ENCODE data around the gene MAML2.

MAML2 gene

GRCh38 chr11:96098511-96099241 is 244.3 kb downstream of the MAML2 start:
- no peak for DNase-seq (ENCODE audit: low spot score)
- POLR2A ChIA-PET (ENCODE audit: low non-redundant PET), result no interaction called here
- CTCF ChIA-PET, result no interaction called here
- no peak for TF ChIP-seq CTCF (conservative IDR thresholded peaks at IDR 0.05; ENCODE audit: low read depth)
- peak overlapping the region; percentile 31; the same call in 1 of the 2 replicates for H3K27ac ChIP-seq

- DNase-seq (ENCODE audit: low spot score), result no peak
- ChIA-PET POLR2A (ENCODE audit: low non-redundant PET) (no interaction called here), CTCF (no interaction called here)
- TF ChIP-seq CTCF (conservative IDR thresholded peaks at IDR 0.05; ENCODE audit: low read depth), result no peak
- H3K27ac ChIP-seq, result no peak overlapping the region
Measured at GRCh38 chr11:96097844-96098421, 245.1 kb downstream of the MAML2 start.

- ChIA-PET CTCF (no interaction called here), POLR2A (ENCODE audit: low non-redundant PET) (no interaction called here)
Measured at GRCh38 chr11:96096360-96096759, 246.6 kb downstream of the MAML2 start.

GRCh38 chr11:96095884-96096303 is 247.1 kb downstream of the MAML2 start:
- peak; percentile 53 for DNase-seq (ENCODE audit: low spot score)
- no peak for TF ChIP-seq CTCF (conservative IDR thresholded peaks at IDR 0.05; ENCODE audit: low read depth)
- H3K27ac ChIP-seq, result no peak overlapping the region
- POLR2A ChIA-PET (ENCODE audit: low non-redundant PET), result no interaction called here
- CTCF ChIA-PET, result interaction anchor here (1.9 kb wide), 1 partner anchor 247 kb away, joined by 10 read pairs; the partner anchor contains the start of gene MAML2

More at GRCh38 chr11:96096360-96096759, 246.6 kb downstream of the MAML2 start:
- no peak overlapping the region for H3K27ac ChIP-seq
- DNase-seq (ENCODE audit: low spot score), result no peak
- TF ChIP-seq CTCF (conservative IDR thresholded peaks at IDR 0.05; ENCODE audit: low read depth), result no peak

GRCh38 chr11:96094156-96094555 is 248.8 kb downstream of the MAML2 start:
- ChIA-PET POLR2A (ENCODE audit: low non-redundant PET) (no interaction called here), CTCF (interaction anchor here (1.9 kb wide), 1 partner anchor 249 kb away, joined by 10 read pairs; the partner anchor contains the start of gene MAML2)
- no peak for TF ChIP-seq CTCF (conservative IDR thresholded peaks at IDR 0.05; ENCODE audit: low read depth)
- H3K27ac ChIP-seq, result no peak overlapping the region
- DNase-seq (ENCODE audit: low spot score), result no peak

- no peak overlapping the region for H3K27ac ChIP-seq
- no peak for TF ChIP-seq CTCF (conservative IDR thresholded peaks at IDR 0.05; ENCODE audit: low read depth)
- ChIA-PET POLR2A (ENCODE audit: low non-redundant PET) (no interaction called here), CTCF (interaction anchor here (0.6 to 0.7 kb wide), 2 partner anchors 31 to 372 kb away, joined by 3 read pairs; no protein-coding TSS in a partner anchor)
- DNase-seq (ENCODE audit: low spot score), result no peak
Measured at GRCh38 chr11:96092511-96092910, 250.5 kb downstream of the MAML2 start.
